ENCODE data around the gene DAGLB. TPM values are rescaled to one million over a fixed set of nuclear protein-coding genes. Genes with fewer than 3 reads are reported as not detected.
"Not testable (repeated sequence)": the region's sequence is repeated elsewhere in the genome, so short reads cannot be mapped to it uniquely, and the experiment has no call there.

Gene DAGLB
- total RNA-seq, 1 donor from 2014 or later: 30.3 TPM

DNA sequence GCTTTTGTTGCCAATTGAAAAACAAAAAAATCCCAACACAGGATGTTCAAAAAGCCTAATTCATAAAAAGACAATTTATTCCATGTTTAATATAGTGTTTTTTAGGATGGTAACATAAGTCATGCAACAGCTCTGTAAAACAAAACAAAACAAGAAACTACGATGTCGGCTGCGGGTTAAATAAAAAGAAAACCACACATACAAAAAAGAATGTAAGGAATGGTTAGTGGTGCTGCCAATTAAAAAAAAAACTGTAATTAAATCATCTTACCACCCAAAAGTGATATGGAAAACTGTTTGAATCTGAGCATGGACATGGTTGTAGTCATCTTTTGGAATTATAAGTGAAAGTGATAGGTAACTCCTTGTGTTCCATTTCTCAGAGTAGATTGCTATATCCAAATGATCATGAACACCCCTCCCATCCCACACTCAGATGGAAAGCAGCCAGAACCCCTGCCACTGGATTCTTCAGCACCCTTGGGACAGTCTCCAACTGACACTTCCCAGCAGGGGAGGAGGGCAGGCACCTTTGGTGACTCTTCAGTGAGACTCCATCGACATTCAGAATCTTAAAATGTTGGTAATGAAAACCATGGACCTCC lies 14.3 kb upstream of the DAGLB start:
- no peaks in the 10 kb centered on the region for H3K27me3 Mint-ChIP-seq
- peaks cover 10% of the 10 kb centered on the region for H3K9me3 Mint-ChIP-seq (ENCODE audit: low read depth)
- TF ChIP-seq, protein P1, sequence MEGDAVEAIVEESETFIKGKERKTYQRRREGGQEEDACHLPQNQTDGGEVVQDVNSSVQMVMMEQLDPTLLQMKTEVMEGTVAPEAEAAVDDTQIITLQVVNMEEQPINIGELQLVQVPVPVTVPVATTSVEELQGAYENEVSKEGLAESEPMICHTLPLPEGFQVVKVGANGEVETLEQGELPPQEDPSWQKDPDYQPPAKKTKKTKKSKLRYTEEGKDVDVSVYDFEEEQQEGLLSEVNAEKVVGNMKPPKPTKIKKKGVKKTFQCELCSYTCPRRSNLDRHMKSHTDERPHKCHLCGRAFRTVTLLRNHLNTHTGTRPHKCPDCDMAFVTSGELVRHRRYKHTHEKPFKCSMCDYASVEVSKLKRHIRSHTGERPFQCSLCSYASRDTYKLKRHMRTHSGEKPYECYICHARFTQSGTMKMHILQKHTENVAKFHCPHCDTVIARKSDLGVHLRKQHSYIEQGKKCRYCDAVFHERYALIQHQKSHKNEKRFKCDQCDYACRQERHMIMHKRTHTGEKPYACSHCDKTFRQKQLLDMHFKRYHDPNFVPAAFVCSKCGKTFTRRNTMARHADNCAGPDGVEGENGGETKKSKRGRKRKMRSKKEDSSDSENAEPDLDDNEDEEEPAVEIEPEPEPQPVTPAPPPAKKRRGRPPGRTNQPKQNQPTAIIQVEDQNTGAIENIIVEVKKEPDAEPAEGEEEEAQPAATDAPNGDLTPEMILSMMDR (IDR thresholded peaks at IDR 0.05; ENCODE audit: unreplicated experiment): no peak
- H3K4me3 Mint-ChIP-seq (ENCODE audit: low read depth): no peak overlapping the region
- no peaks in the 10 kb centered on the region for H3K4me1 Mint-ChIP-seq (ENCODE audit: low read depth)
- no peak overlapping the region for H3K27ac Mint-ChIP-seq
- peaks cover 28% of the 10 kb centered on the region for H3K36me3 Mint-ChIP-seq (ENCODE audit: insufficient read depth)
- no peak for DNase-seq (ENCODE audit: low spot score, unreplicated experiment)

DNA sequence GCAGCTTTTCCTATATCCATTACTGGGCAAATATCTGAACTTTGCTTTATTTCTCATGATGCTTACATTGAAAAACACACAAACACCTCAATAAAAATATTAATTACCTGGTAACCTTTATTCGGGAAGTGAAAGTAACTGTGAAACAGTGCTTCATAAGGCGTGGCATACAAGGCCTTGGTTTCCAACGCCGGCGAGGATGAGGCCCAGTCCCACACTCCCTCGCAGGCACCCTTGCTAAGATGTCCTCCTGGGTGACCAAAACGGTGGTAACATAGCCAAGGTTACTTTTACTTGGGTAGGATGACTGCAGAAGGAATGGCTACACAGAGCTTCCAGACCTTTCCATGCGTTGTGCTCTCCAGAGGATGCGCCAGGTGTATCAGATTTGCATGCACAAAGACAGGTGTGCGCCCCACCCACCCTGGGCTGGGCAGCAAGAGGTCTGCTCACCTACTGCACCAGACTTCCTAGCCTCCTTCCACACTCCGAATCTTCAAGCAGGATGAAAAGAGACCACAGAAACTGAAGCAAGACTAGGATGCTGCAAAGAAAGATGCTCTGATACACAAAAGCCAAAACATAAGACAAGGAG lies 13.3 kb upstream of the DAGLB start:
- Mint-ChIP-seq H3K27ac (no peak overlapping the region), H3K27me3 (no peaks in the 10 kb centered on the region), H3K4me3 (ENCODE audit: low read depth) (no peak overlapping the region), H3K4me1 (ENCODE audit: low read depth) (no peaks in the 10 kb centered on the region), H3K9me3 (ENCODE audit: low read depth) (peaks cover 6% of the 10 kb centered on the region), H3K36me3 (ENCODE audit: insufficient read depth) (peaks cover 18% of the 10 kb centered on the region)
- TF ChIP-seq, protein P1 (IDR thresholded peaks at IDR 0.05; ENCODE audit: unreplicated experiment): no peak
- DNase-seq (ENCODE audit: low spot score, unreplicated experiment): no peak

DNA sequence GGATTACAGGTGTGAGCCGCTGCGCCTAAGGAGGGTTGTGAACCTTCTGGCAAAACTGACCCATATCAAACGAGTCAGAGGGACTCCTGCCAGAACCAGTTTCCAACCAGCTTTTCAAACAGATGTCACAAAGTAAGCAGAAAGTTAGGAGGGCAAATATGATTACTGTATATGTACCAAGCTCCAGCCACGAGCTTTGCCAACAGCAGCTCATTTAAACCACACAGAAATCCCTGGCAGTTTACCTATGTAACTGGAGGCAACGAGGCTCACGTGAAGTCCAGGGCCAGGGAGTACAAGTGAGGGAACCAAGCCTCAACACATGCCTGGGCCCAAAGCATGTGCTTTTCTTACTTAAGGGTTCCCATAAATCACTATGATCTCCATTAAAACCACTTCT lies 12.5 kb upstream of the DAGLB start:
- Mint-ChIP-seq H3K27me3 (no peaks in the 10 kb centered on the region), H3K4me3 (ENCODE audit: low read depth) (no peak overlapping the region), H3K9me3 (ENCODE audit: low read depth) (no peaks in the 10 kb centered on the region), H3K27ac (no peak overlapping the region), H3K4me1 (ENCODE audit: low read depth) (no peaks in the 10 kb centered on the region), H3K36me3 (ENCODE audit: insufficient read depth) (peaks cover 10% of the 10 kb centered on the region)
- DNase-seq (ENCODE audit: low spot score, unreplicated experiment): no peak
- TF ChIP-seq, protein P1 (IDR thresholded peaks at IDR 0.05; ENCODE audit: unreplicated experiment): no peak

DNA sequence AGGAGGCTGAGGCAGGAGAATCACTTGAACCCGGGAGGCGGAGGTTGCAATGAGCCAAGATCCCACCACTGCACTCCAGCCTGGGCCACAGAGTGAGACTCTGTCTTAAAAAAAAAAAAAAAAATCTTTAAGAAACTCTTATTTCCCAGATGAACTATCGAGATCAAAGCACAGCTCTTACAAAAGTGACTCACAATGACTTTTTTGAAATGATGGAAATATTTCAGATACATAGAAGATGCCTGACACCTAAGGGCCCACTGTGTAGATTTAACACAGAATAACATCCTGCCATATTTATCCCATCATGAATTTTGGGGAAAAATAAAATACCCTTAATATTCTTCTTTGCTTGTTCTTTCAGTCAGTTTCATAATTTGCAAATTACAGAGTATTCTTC lies 10.9 kb upstream of the DAGLB start:
- H3K27me3 Mint-ChIP-seq; DNase-seq (ENCODE audit: low spot score, unreplicated experiment); H3K4me1 Mint-ChIP-seq (ENCODE audit: low read depth); H3K27ac Mint-ChIP-seq; H3K9me3 Mint-ChIP-seq (ENCODE audit: low read depth); H3K4me3 Mint-ChIP-seq (ENCODE audit: low read depth); H3K36me3 Mint-ChIP-seq (ENCODE audit: insufficient read depth): not testable (repeated sequence)

DNA sequence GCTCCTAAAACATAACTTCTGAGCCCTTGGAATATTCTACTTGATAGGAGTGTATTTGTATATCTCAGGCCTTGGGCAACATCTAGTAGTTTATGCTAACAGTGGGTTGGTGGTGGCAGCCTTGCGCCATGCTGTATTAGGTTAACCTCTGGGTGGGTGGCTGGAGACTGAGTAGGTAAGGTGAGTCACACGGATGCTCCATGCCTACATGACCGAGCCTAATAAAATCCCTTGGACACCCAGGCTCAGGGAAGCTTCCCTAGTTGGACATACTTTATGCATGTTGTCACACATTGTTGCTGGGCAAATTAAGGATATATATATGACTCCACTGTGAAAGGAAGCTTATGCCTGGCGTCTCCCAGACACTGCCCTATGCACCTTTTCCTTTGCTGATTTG lies 6.0 kb upstream of the DAGLB start:
- H3K4me3 Mint-ChIP-seq (ENCODE audit: low read depth): no peak overlapping the region
- no peaks in the 10 kb centered on the region for H3K36me3 Mint-ChIP-seq (ENCODE audit: insufficient read depth)
- DNase-seq (ENCODE audit: low spot score, unreplicated experiment): no peak
- H3K27me3 Mint-ChIP-seq: no peaks in the 10 kb centered on the region
- H3K9me3 Mint-ChIP-seq (ENCODE audit: low read depth): no peaks in the 10 kb centered on the region
- TF ChIP-seq, protein P1 (IDR thresholded peaks at IDR 0.05; ENCODE audit: unreplicated experiment): no peak
- H3K4me1 Mint-ChIP-seq (ENCODE audit: low read depth): peaks cover 7% of the 10 kb centered on the region
- H3K27ac Mint-ChIP-seq: no peak overlapping the region

DNA sequence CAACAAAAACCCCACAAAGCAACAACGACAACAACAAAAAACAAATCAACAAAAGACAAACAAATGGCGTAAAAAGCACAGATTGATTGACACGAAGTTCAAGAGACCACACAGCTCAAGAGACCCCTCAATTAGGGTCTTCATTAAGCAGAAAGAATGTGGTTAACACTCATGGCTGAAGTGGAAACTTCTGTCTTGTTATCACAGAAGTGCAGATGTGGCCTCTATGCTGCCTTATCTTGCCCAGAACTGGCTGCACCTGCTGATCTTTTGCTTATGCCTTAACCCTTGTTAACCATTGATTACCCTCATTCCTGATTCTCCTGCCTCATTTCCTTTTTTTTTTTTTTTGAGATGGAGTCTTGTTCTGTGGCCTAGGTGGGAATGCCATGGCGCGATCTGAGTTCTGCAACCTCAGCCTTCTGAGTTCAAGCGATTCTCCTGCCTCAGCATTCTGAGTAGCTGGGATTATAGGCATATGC lies 3.5 kb upstream of the DAGLB start:
- Mint-ChIP-seq H3K27me3 (no peaks in the 10 kb centered on the region), H3K27ac (peak overlapping the region; percentile 89), H3K4me1 (ENCODE audit: low read depth) (peaks cover 7% of the 10 kb centered on the region), H3K4me3 (ENCODE audit: low read depth) (peak overlapping the region; percentile 20), H3K9me3 (ENCODE audit: low read depth) (no peaks in the 10 kb centered on the region), H3K36me3 (ENCODE audit: insufficient read depth) (no peaks in the 10 kb centered on the region)
- TF ChIP-seq, protein P1 (IDR thresholded peaks at IDR 0.05; ENCODE audit: unreplicated experiment): no peak
- DNase-seq (ENCODE audit: low spot score, unreplicated experiment): no peak

DNA sequence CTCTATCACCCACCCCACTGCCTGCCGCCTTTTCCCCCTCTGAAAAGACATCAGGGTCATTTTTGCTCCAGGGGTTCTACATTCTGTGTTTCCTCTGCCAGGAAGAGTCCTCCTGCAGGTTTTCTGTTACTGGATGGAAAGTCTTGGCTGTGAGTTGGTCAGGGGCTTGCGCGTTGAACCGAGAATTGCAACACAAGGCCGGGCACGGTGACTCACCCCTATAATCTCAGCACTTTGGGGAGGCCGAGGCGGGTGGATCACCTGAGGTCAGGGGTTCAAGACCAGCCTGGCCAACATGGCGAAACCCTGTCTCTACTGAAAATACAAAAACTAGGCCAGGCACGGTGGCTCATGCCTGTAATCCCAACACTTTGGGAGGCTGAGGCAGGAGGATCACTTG lies 2.8 kb upstream of the DAGLB start:
- not testable (repeated sequence) for DNase-seq (ENCODE audit: low spot score, unreplicated experiment); H3K4me1 Mint-ChIP-seq (ENCODE audit: low read depth); H3K27me3 Mint-ChIP-seq; H3K36me3 Mint-ChIP-seq (ENCODE audit: insufficient read depth); H3K4me3 Mint-ChIP-seq (ENCODE audit: low read depth); H3K27ac Mint-ChIP-seq; H3K9me3 Mint-ChIP-seq (ENCODE audit: low read depth)

DNA sequence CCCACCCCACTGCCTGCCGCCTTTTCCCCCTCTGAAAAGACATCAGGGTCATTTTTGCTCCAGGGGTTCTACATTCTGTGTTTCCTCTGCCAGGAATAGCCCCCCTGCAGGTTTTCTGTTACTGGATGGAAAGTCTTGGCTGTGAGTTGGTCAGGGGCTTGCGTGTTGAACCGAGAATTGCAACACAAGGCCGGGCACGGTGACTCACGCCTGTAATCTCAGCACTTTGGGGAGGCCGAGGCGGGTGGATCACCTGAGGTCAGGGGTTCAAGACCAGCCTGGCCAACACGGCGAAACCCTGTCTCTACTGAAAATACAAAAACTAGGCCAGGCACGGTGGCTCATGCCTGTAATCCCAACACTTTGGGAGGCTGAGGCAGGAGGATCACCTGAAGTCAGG lies 2.1 kb upstream of the DAGLB start:
- H3K9me3 Mint-ChIP-seq (ENCODE audit: low read depth); H3K4me3 Mint-ChIP-seq (ENCODE audit: low read depth); DNase-seq (ENCODE audit: low spot score, unreplicated experiment); H3K27me3 Mint-ChIP-seq; H3K4me1 Mint-ChIP-seq (ENCODE audit: low read depth); H3K27ac Mint-ChIP-seq; H3K36me3 Mint-ChIP-seq (ENCODE audit: insufficient read depth): not testable (repeated sequence)

Data from progenitor cell of endocrine pancreas (in vitro differentiated cells).